IMR-90 (cell line): ENCODE results near the gene SYNE3. TPM values are rescaled to one million over a fixed set of nuclear protein-coding genes. Genes with fewer than 3 reads are reported as not detected.

Experiments
- ATAC-seq: fragments of 200-7000 bp; cut with Tn5 transposase; 2 replicates; pipeline ENCODE4 v1.9.1; 2020; ENCODE audit warnings: low read depth, mild to moderate bottlenecking, moderate library complexity
- BruUV-seq: library from RNA; stranded (reverse); fragments of 400-500 nt; replicated peaks from 2 replicates; lab custom pipeline; 2021; lab: Mats Ljungman, UMichigan
- CTCF ChIA-PET: fragments of 300-600 bp; formaldehyde crosslinking; extraction: SDS; loops from one replicate; lab custom pipeline; 2021; ENCODE audit warnings: antibody characterized with exemption; lab: Yijun Ruan, JAX
- POLR2A ChIA-PET: fragments of 300-600 bp; sonication (Branson Sonifier 250); formaldehyde crosslinking; loops from one replicate; lab custom pipeline; 2022; ENCODE audit warnings: antibody characterized with exemption; ENCODE audit not compliant: unreplicated experiment; lab: Charles Lee
- DNase-seq: peaks from one replicate; pipeline ENCODE4 v3.0.0; 2013
- H2AFZ ChIP-seq: replicated peaks from 2 replicates; pipeline ENCODE3; 2013; ENCODE audit warnings: low read length, mild to moderate bottlenecking; ENCODE audit not compliant: poor library complexity
- H2AK5ac ChIP-seq: 2 replicates; pipeline ENCODE4 v1.6.1; 2013; ENCODE audit warnings: low read depth, low read length, inconsistent platforms
- H2AK9ac ChIP-seq: replicated peaks from 2 replicates; pipeline ENCODE3; 2013; ENCODE audit warnings: mild to moderate bottlenecking, low read depth, low read length, moderate library complexity; ENCODE audit not compliant: poor library complexity
- H2BK120ac ChIP-seq: 2 replicates; pipeline ENCODE4 v1.6.1; 2013; ENCODE audit warnings: low read depth, low read length, inconsistent platforms
- H2BK15ac ChIP-seq: 3 replicates; pipeline ENCODE4 v1.6.1; 2013; ENCODE audit warnings: low read depth, low read length, inconsistent platforms
- H2BK20ac ChIP-seq: 2 replicates; pipeline ENCODE4 v1.6.1; 2013; ENCODE audit warnings: low read depth, mild to moderate bottlenecking, inconsistent platforms, low read length, moderate library complexity
- H2BK5ac ChIP-seq: 2 replicates; pipeline ENCODE4 v1.6.1; 2013; ENCODE audit warnings: mild to moderate bottlenecking, low read depth, low read length, inconsistent platforms; ENCODE audit not compliant: poor library complexity, severe bottlenecking
- H3K14ac ChIP-seq: replicated peaks from 2 replicates; pipeline ENCODE4 v1.6.1; 2013; ENCODE audit warnings: low read depth, low read length, inconsistent platforms
- H3K18ac ChIP-seq: 2 replicates; pipeline ENCODE4 v1.6.1; 2013; ENCODE audit warnings: low read depth, low read length, control low read depth
- H3K23ac ChIP-seq: 2 replicates; pipeline ENCODE4 v1.6.1; 2013; ENCODE audit warnings: low read depth, low read length, inconsistent platforms
- H3K27ac ChIP-seq: 2 replicates; pipeline ENCODE4 v1.5.1; 2013; ENCODE audit warnings: mild to moderate bottlenecking, control low read depth, low read length; ENCODE audit not compliant: insufficient read depth
- H3K27me3 ChIP-seq: 2 replicates; pipeline ENCODE4 v1.6.1; 2013; ENCODE audit warnings: low read length; ENCODE audit not compliant: control insufficient read depth, insufficient read depth
- H3K36me3 ChIP-seq: 2 replicates; pipeline ENCODE4 v1.6.1; 2013; ENCODE audit warnings: low read length, mixed read lengths; ENCODE audit not compliant: control insufficient read depth, insufficient read depth
- H3K4ac ChIP-seq: 2 replicates; pipeline ENCODE4 v1.6.1; 2013; ENCODE audit warnings: low read depth, low read length, inconsistent platforms
- H3K4me1 ChIP-seq: 2 replicates; pipeline ENCODE4 v1.6.1; 2013; ENCODE audit warnings: low read length, mixed read lengths; ENCODE audit not compliant: control insufficient read depth, insufficient read depth
- H3K4me2 ChIP-seq: 2 replicates; pipeline ENCODE4 v1.6.1; 2013; ENCODE audit warnings: low read depth, mild to moderate bottlenecking, control low read depth, low read length, moderate library complexity
- H3K4me3 ChIP-seq: 2 replicates; pipeline ENCODE4 v1.5.1; 2013; ENCODE audit warnings: low read depth, mild to moderate bottlenecking, control low read depth, low read length, moderate library complexity; ENCODE audit not compliant: insufficient read depth
- H3K56ac ChIP-seq: 2 replicates; pipeline ENCODE4 v1.6.1; 2013; ENCODE audit warnings: low read length, inconsistent platforms; ENCODE audit not compliant: insufficient read depth; ENCODE audit errors: extremely low read depth
- H3K79me1 ChIP-seq, 2 experiments: 2 replicates each; pipeline ENCODE4 v1.6.1; 2013; ENCODE audit warnings: low read length in 2 of 2, inconsistent platforms in 1 of 2, low read depth in 1 of 2
- H3K9ac ChIP-seq: 2 replicates; pipeline ENCODE4 v1.6.1; 2013; ENCODE audit warnings: low read depth, low read length, control low read depth
- H3K9me1 ChIP-seq: 2 replicates; pipeline ENCODE4 v1.6.1; 2013; ENCODE audit warnings: low read length, inconsistent platforms; ENCODE audit not compliant: insufficient read depth
- H3K9me3 ChIP-seq: 2 replicates; pipeline ENCODE4 v1.6.1; 2013; ENCODE audit warnings: low read length; ENCODE audit not compliant: control insufficient read depth, insufficient read depth
- H4K20me1 ChIP-seq: 2 replicates; pipeline ENCODE4 v1.6.1; 2013; ENCODE audit warnings: low read length, inconsistent platforms; ENCODE audit not compliant: insufficient read depth
- H4K5ac ChIP-seq: 2 replicates; pipeline ENCODE4 v1.6.1; 2013; ENCODE audit warnings: mild to moderate bottlenecking, low read depth, low read length, control low read depth
- H4K8ac ChIP-seq, 2 experiments: 2 replicates each; pipeline ENCODE4 v1.6.1; 2013; ENCODE audit warnings: low read depth in 2 of 2, low read length in 2 of 2, control low read depth in 1 of 2, inconsistent platforms in 1 of 2
- H4K91ac ChIP-seq: 2 replicates; pipeline ENCODE4 v1.6.1; 2013; ENCODE audit warnings: low read depth, low read length, inconsistent platforms; ENCODE audit not compliant: insufficient read depth
- BHLHE40 ChIP-seq: fragments of 150-350 bp; IDR thresholded peaks from 2 replicates; pipeline ENCODE4 v1.6.1; 2016; ENCODE audit warnings: mild to moderate bottlenecking, low read depth, low read length
- CEBPB ChIP-seq: IDR thresholded peaks from 2 replicates; pipeline ENCODE4 v1.6.1; 2012; ENCODE audit warnings: low read depth, low read length, improper control_type of control experiment
- CHD1 ChIP-seq: IDR thresholded peaks from 2 replicates; pipeline ENCODE4 v1.6.1; 2012; ENCODE audit warnings: low read depth, low read length, improper control_type of control experiment
- FOS ChIP-seq: fragments of 150-350 bp; IDR thresholded peaks from 2 replicates; pipeline ENCODE4 v1.6.1; 2016; ENCODE audit warnings: low read depth, low read length
- MAFK ChIP-seq: IDR thresholded peaks from 2 replicates; pipeline ENCODE4 v1.6.1; 2012; ENCODE audit warnings: low read depth, low read length, improper control_type of control experiment
- MAZ ChIP-seq: IDR thresholded peaks from 2 replicates; pipeline ENCODE4 v1.6.1; 2012; ENCODE audit warnings: low read depth, mild to moderate bottlenecking, low read length, improper control_type of control experiment, moderate library complexity, borderline replicate concordance
- MXI1 ChIP-seq: IDR thresholded peaks from 2 replicates; pipeline ENCODE4 v1.6.1; 2012; ENCODE audit warnings: low read depth, mild to moderate bottlenecking, low read length, moderate library complexity, borderline replicate concordance
- NFE2L2 ChIP-seq: fragments of 150-350 bp; IDR thresholded peaks from 2 replicates; pipeline ENCODE4 v1.6.1; 2016; ENCODE audit warnings: low read depth, mild to moderate bottlenecking, low read length
- POLR2A ChIP-seq: IDR thresholded peaks from 2 replicates; pipeline ENCODE4 v1.6.1; 2012; ENCODE audit warnings: mild to moderate bottlenecking, low read depth, low read length
- RAD21 ChIP-seq: IDR thresholded peaks from 2 replicates; pipeline ENCODE4 v1.6.1; 2012; ENCODE audit warnings: low read length, improper control_type of control experiment
- RCOR1 ChIP-seq: IDR thresholded peaks from 2 replicates; pipeline ENCODE4 v1.6.1; 2012; ENCODE audit warnings: mild to moderate bottlenecking, low read length, improper control_type of control experiment; ENCODE audit not compliant: insufficient replicate concordance
- RFX5 ChIP-seq: IDR thresholded peaks from 2 replicates; pipeline ENCODE4 v1.8.0; 2012; ENCODE audit warnings: low read depth, mild to moderate bottlenecking, low read length, moderate library complexity
- SMC3 ChIP-seq: fragments of 150-350 bp; IDR thresholded peaks from 2 replicates; pipeline ENCODE4 v1.6.1; 2016; ENCODE audit warnings: low read depth, mild to moderate bottlenecking, antibody characterized with exemption, low read length, moderate library complexity
- WGBS, 2 experiments: methylation state at CpG; one replicate each; pipeline versions ENCODE4 v1.1.5 to v1.1.7; 2013; ENCODE audit warnings: missing lambda C conversion rate in 2 of 2; ENCODE audit not compliant: insufficient read length in 1 of 2; ENCODE audit errors: extremely low coverage in 2 of 2; 5-methylcytosine and 5-hydroxymethylcytosine counted together
- dilution Hi-C: fragments of 300-500 bp; cut with HindIII; formaldehyde crosslinking; loops from one replicate; pipeline ENCODE4 v1.14.3; 2018; ENCODE audit warnings: low sequenced_read_pairs; ENCODE audit not compliant: unreplicated experiment
- in situ Hi-C: fragments of 300-500 bp; cut with MboI; formaldehyde crosslinking; loops from 3 replicates; pipeline ENCODE4 v1.14.3; 2019; ENCODE audit warnings: low sequenced_read_pairs, inconsistent platforms, mixed read lengths
- intact Hi-C: fragments of 100-400 bp; cut with micrococcal nuclease; formaldehyde crosslinking; loops from 2 replicates; pipeline ENCODE4 v1.10.0; 2022
- polyA plus RNA-seq, 3 experiments: library from polyadenylated mRNA; depleted of rRNA; stranded (reverse); fragments of >200 nt; gene quantifications; 2 replicates each; pipeline ENCODE4 v1.2.3, GENCODE V29; 2012; ENCODE audit warnings: low replicate concordance in 1 of 3
- total RNA-seq: library from RNA; depleted of rRNA; stranded (reverse); fragments of >200 nt; gene quantifications from 2 replicates; pipeline ENCODE4 v1.2.3, GENCODE V29; 2012
- TF ChIP-seq, protein P1 (sequence below): fragments of 150-350 bp; IDR thresholded peaks from 2 replicates; pipeline ENCODE4 v1.6.1; 2016; ENCODE audit warnings: low read depth, mild to moderate bottlenecking, low read length, moderate library complexity, borderline replicate concordance
- TF ChIP-seq, protein P2 (sequence below): fragments of 150-350 bp; IDR thresholded peaks from 2 replicates; pipeline ENCODE4 v1.6.1; 2017; ENCODE audit warnings: mild to moderate bottlenecking, antibody characterized with exemption, low read length, low read depth

Gene SYNE3
- total and polyA plus RNA-seq, 2 of the 4 experiments (the other 2 are of a cell fraction), result 2.9 to 5.0 TPM

DNA sequence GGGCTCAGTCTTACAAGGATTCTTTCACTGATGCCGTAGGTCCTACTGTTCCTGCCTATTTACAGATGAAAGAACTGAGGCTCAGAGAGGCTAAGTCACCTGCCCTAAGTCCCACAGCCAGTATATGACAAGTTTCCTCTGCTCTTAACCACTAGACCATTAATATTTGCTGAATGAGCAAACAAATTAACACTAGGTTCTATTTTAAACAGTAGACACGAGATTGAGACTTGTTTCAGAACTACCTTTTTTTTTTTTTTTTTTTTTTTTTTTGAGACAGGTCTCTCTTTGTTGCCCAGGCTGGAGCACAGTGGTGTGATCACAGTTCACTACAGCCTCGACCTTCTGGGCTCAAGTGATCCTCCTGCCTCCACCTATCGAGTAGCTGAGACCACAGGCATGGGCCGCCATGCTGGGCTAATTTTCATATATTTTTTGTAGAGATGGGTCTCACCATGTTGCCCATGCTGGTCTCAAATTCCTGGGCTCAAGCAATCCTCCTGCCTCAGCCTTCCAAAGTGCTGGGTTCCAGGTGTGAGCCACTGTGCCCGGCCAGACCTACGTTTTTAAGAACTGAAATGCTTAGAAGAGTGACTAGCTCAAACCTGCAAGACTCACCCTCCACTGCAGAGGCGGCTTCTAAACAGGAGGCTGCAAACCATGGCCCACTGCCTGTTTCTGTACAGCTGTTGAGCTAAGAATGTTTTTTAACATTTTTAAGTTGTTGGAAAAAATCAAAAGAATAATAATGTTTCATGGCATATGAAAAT lies 12.9 kb downstream of the SYNE3 start:
- Histone ChIP-seq H3K36me3 (no peaks in the 10 kb centered on the region), H2BK120ac (0 out of 2 replicates have a peak overlapping the region, but pooled peaks have one; percentile 19), H4K91ac (no peak overlapping the region; the same call in 1 of the 2 replicates), H3K4me1 (peaks cover 42% of the 10 kb centered on the region), H3K4ac (peak overlapping the region; percentile 31), H2BK20ac (0 out of 2 replicates have a peak overlapping the region, but pooled peaks have one; percentile 26), H3K23ac (no peak overlapping the region), H3K9me1 (peaks cover 53% of the 10 kb centered on the region), H3K9me3 (no peaks in the 10 kb centered on the region), H3K27me3 (no peaks in the 10 kb centered on the region), H2BK5ac (no peak overlapping the region), H3K27ac (peak overlapping the region; percentile 26; the same call in 1 of the 2 replicates), H2BK15ac (no peak overlapping the region), H3K4me2 (no peak overlapping the region), H4K5ac (no peak overlapping the region), H3K79me1 (peaks cover 22 to 93% of the 10 kb centered on the region in 2 experiments), H3K14ac (no peak overlapping the region), H3K56ac (no peak overlapping the region), H3K9ac (no peak overlapping the region), H4K20me1 (peaks cover 4% of the 10 kb centered on the region; the same call in 1 of the 2 replicates), H3K4me3 (no peak overlapping the region), H2AK9ac (no peak overlapping the region), H2AK5ac (peak overlapping the region; percentile 25; the same call in 1 of the 2 replicates), H4K8ac (no peak overlapping the region), H2AFZ (no peak overlapping the region), H3K18ac (no peak overlapping the region)
- no TSS peak for BruUV-seq
- intact Hi-C loops, result no loop called here
- CTCF ChIA-PET, result interaction anchor here (0.6 to 1.5 kb wide), 2 partner anchors 24 to 84 kb away, joined by 4 to 5 read pairs; no protein-coding TSS in a partner anchor
- in situ Hi-C loops, result loop anchor here (25.0 kb wide), 1 partner anchor 366 kb away; no protein-coding TSS in a partner anchor
- peak; percentile 10; the same call in 1 of the 2 replicates for ATAC-seq
- POLR2A ChIA-PET, result no interaction called here
- DNase-seq, result no peak
- WGBS, 2 experiments, result 100% methylated on average over 1 of the region's 8 CpGs; no CpG with 5 or more reads in 1 of the 2 experiments
- dilution Hi-C loops, result no loop called here
- TF ChIP-seq NFE2L2 (no peak), SMC3 (no peak), CEBPB (no peak), MXI1 (no peak), RFX5 (no peak), RCOR1 (no peak), CHD1 (no peak), POLR2A (no peak), FOS (no peak), MAZ (no peak), RAD21 (no peak), MAFK (no peak), BHLHE40 (no peak)
- TF ChIP-seq, protein P1, sequence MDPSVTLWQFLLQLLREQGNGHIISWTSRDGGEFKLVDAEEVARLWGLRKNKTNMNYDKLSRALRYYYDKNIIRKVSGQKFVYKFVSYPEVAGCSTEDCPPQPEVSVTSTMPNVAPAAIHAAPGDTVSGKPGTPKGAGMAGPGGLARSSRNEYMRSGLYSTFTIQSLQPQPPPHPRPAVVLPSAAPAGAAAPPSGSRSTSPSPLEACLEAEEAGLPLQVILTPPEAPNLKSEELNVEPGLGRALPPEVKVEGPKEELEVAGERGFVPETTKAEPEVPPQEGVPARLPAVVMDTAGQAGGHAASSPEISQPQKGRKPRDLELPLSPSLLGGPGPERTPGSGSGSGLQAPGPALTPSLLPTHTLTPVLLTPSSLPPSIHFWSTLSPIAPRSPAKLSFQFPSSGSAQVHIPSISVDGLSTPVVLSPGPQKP, result no peak
- TF ChIP-seq, protein P2, sequence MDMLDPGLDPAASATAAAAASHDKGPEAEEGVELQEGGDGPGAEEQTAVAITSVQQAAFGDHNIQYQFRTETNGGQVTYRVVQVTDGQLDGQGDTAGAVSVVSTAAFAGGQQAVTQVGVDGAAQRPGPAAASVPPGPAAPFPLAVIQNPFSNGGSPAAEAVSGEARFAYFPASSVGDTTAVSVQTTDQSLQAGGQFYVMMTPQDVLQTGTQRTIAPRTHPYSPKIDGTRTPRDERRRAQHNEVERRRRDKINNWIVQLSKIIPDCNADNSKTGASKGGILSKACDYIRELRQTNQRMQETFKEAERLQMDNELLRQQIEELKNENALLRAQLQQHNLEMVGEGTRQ, result no peak
